Measurements from ENCODE around the gene EDN1. TPM values are rescaled to one million over a fixed set of nuclear protein-coding genes. Genes with fewer than 3 reads are reported as not detected.

Gene EDN1
- total RNA-seq, 1 donor from 2014 or later = 2.9 TPM

DNA sequence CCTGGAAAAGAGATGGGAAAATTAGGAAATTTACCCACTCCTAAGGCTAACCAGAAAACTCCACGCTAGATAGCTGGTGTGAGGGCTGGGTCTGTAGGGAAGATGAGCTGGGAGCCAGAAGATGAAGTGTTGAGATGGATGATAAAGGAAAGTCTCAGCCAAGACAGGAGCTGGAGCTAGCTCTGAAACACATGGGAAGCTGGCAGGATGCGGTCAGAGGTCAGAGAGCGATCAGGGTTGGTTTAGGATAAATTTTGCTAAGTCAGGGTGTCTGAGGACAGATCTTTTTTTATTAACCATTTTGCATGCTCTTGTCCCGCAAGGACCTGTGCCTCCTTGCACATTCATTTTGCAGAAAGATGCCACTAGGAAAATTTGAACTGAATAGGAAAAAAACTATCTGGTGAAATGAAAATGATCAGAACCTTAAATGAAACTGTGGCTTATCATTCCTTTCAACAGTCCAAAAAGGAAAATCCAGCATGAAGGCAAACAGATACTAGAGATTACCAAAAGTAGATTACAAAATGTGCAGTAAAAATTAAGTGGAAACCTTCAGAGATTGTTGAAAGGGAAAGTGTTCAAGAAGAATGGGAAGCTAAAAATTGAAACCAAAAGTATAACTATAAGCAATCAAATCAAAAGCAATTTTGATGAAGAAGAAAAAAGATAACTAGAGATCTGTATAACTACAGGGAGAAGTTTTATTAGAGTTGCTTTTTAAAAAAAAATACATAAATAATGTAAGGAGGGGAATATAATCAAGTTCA is 10.7 kb upstream of the EDN1 start:
- no peak for TF ChIP-seq CTCF (IDR thresholded peaks at IDR 0.05; ENCODE audit: insufficient read depth, low read length, severe bottlenecking)
- Histone ChIP-seq H3K4me3 (ENCODE audit: low read depth, low read length) (no peak overlapping the region), H3K36me3 (ENCODE audit: control insufficient read depth, insufficient read depth, low read length) (no peaks in the 10 kb centered on the region), H3K27me3 (ENCODE audit: control insufficient read depth, insufficient read depth, low read length) (no peaks in the 10 kb centered on the region)
- DNase-seq (ENCODE audit: low read depth) (no peak), FAIRE-seq (no peak)

DNA sequence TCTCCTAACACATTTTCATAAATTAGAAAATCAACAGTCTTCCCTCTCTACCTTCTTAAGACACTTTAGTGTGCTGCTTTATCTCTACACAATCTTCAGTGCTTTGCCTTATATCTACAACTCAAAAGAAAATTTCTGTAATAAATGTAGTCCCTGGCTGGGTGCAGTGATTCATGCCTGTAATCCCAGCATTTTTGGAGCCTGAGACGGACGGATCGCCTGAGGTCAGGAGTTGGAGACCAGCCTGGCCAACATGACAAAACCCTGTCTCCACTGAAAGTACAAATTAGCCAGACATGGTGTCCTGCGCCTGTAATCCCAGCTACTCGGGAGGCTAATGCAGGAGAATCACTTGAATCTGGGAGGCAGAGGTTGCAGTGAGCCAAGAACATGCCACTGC is 9.7 kb upstream of the EDN1 start:
- no peak for FAIRE-seq

DNA sequence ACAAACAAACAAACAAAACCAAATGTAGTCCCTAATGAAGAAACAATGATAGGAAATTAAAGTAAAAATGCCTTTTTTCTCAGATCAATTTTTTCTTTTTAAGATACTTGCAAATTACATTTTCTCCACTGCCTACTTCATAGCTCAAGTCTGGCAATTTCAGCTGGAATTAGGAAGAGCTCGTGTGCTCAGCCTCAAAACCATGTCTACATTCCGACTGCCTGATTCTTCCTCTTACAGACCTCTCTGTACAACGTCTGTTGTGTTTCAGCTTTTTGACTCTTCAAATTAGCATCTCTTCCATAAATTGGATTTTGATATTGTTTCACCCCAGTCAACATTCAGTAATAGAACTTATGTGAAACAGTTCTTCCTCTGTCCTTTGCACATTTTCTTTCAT is 9.3 kb upstream of the EDN1 start:
- Histone ChIP-seq H3K27me3 (ENCODE audit: control insufficient read depth, insufficient read depth, low read length) (no peaks in the 10 kb centered on the region), H3K36me3 (ENCODE audit: control insufficient read depth, insufficient read depth, low read length) (no peaks in the 10 kb centered on the region), H3K4me3 (ENCODE audit: low read depth, low read length) (no peak overlapping the region)
- FAIRE-seq (no peak), DNase-seq (ENCODE audit: low read depth) (no peak)
- TF ChIP-seq CTCF (IDR thresholded peaks at IDR 0.05; ENCODE audit: insufficient read depth, low read length, severe bottlenecking) = no peak

More for the DNA sequence above, 9.7 kb upstream of the EDN1 start:
- H3K36me3 ChIP-seq (ENCODE audit: control insufficient read depth, insufficient read depth, low read length) = no peaks in the 10 kb centered on the region
- no peak for TF ChIP-seq CTCF (IDR thresholded peaks at IDR 0.05; ENCODE audit: insufficient read depth, low read length, severe bottlenecking)
- no peaks in the 10 kb centered on the region for H3K27me3 ChIP-seq (ENCODE audit: control insufficient read depth, insufficient read depth, low read length)
- no peak for DNase-seq (ENCODE audit: low read depth)
- H3K4me3 ChIP-seq (ENCODE audit: low read depth, low read length) = no peak overlapping the region

DNA sequence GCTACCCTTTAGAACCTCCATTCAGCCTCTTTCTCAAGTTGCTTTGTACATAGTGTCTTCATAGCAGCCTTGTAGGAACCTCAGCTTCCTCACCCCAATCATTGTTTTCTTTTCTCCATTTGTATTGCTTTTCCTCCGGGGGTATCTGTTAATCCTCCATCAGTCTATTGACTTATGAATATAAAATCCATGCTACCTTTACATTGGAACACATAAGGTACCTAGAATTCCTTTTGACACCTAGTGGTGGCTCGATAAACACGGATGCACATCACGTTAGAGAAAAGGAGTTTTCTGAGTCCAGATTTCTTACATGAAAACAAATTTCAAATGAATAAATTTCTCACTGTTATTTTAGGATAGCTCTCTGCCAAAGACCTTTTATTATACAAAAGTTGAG is 6.3 kb upstream of the EDN1 start:
- FAIRE-seq = no peak
- Histone ChIP-seq H3K36me3 (ENCODE audit: control insufficient read depth, insufficient read depth, low read length) (no peaks in the 10 kb centered on the region), H3K27me3 (ENCODE audit: control insufficient read depth, insufficient read depth, low read length) (no peaks in the 10 kb centered on the region), H3K4me3 (ENCODE audit: low read depth, low read length) (no peak overlapping the region)
- DNase-seq (ENCODE audit: low read depth) = no peak
- TF ChIP-seq CTCF (IDR thresholded peaks at IDR 0.05; ENCODE audit: insufficient read depth, low read length, severe bottlenecking) = no peak

GRCh38 chr6:12286373-12287110 is 3.6 kb upstream of the EDN1 start:
- H3K27me3 ChIP-seq (ENCODE audit: control insufficient read depth, insufficient read depth, low read length) = no peaks in the 10 kb centered on the region
- no peak for TF ChIP-seq CTCF (IDR thresholded peaks at IDR 0.05; ENCODE audit: insufficient read depth, low read length, severe bottlenecking)
- H3K4me3 ChIP-seq (ENCODE audit: low read depth, low read length) = no peak overlapping the region
- no peak for DNase-seq (ENCODE audit: low read depth)
- no peaks in the 10 kb centered on the region for H3K36me3 ChIP-seq (ENCODE audit: control insufficient read depth, insufficient read depth, low read length)
- FAIRE-seq = no peak
